ENCODE results near the gene C6orf132.

The C6orf132 gene

DNA sequence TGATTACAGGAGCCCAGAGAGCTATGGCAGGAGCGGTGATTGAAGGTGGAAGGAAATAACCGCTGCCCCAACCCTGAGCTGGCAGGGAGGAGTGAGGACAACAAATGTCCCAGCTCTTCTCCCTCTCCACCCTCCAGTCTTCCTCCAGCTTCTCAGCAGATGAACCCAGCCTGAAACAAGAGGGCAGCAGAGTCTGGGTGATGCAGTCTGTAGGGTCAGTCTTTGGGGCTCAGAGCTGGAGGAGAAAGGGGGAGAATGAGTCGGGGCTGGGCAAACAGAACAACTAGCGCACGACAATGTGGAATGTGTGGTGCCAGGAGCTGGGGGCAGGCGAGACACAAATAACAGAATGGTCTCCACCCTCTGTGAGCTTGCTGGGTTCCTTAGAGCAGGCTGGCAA, 26.2 kb upstream of the C6orf132 start:
- DNase-seq (ENCODE audit: insufficient read length, low spot score) (no peak), FAIRE-seq (no peak)
- TF ChIP-seq, protein P1, sequence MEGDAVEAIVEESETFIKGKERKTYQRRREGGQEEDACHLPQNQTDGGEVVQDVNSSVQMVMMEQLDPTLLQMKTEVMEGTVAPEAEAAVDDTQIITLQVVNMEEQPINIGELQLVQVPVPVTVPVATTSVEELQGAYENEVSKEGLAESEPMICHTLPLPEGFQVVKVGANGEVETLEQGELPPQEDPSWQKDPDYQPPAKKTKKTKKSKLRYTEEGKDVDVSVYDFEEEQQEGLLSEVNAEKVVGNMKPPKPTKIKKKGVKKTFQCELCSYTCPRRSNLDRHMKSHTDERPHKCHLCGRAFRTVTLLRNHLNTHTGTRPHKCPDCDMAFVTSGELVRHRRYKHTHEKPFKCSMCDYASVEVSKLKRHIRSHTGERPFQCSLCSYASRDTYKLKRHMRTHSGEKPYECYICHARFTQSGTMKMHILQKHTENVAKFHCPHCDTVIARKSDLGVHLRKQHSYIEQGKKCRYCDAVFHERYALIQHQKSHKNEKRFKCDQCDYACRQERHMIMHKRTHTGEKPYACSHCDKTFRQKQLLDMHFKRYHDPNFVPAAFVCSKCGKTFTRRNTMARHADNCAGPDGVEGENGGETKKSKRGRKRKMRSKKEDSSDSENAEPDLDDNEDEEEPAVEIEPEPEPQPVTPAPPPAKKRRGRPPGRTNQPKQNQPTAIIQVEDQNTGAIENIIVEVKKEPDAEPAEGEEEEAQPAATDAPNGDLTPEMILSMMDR (IDR thresholded peaks at IDR 0.05; ENCODE audit: insufficient read depth, missing control alignments) = no peak

DNA sequence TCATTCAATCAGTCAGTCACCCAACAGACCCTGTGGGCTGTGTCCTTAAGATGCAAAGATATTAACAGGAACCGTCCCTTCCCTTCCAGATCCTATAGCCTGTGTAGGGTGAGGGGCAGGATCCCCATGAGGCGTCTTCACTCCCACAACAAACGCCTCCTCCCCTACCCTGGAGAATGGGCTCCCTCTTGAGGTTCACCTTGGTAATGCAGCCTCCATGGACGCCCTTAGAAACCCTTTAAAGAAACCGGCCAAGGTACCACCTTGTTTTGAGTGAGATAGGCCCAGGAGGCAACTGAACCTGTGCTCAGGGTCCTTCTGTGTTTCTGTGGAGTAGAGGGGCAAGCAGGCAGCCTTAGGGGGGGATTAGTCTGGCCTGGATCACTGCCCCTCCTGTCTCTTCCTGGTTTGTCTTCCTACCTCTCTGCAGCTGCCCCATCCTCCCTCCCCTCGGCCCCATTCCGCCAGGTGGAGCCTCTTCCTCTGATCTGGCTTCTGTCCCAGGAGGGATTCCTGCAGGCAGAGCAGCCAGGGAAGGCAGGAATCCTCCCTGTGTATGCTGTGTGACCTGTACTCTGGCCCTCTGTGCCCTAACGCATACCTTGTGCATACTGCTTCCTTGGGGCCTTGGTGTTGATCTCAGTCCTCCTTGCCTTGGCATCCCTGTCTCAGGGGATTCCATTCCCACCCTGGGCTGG, 24.2 kb upstream of the C6orf132 start:
- no peak for FAIRE-seq
- TF ChIP-seq, protein P1 (IDR thresholded peaks at IDR 0.05; ENCODE audit: insufficient read depth, missing control alignments) = peak; percentile 89
- DNase-seq (ENCODE audit: insufficient read length, low spot score) = peak; percentile 91

GRCh38 chr6:42165016-42165415, 22.6 kb upstream of the C6orf132 start:
- no peak for FAIRE-seq
- DNase-seq (ENCODE audit: insufficient read length, low spot score) = no peak
- TF ChIP-seq, protein P1 (IDR thresholded peaks at IDR 0.05; ENCODE audit: insufficient read depth, missing control alignments) = no peak

- DNase-seq (ENCODE audit: insufficient read length, low spot score) = no peak
- TF ChIP-seq, protein P1 (IDR thresholded peaks at IDR 0.05; ENCODE audit: insufficient read depth, missing control alignments) = no peak
- no peak for FAIRE-seq
Observed at GRCh38 chr6:42163981-42164380, 21.6 kb upstream of the C6orf132 start.

DNA sequence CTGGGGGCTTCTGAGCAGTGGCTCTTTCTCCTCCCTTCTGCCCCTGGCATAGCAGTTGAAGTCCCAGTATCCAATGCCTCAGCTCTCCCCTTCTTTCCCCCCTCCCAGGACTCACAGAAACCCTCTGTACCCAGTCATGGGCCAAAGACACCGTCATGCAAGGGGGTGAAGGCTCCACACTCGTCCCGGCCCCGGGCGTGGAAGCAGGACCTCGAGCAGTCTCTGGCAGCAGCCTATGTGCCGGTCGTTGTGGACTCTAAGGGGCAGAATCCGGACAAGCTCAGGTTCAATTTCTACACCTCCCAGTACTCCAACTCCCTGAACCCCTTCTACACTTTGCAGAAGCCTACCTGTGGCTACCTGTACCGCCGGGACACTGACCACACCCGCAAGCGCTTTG, 20.4 kb upstream of the C6orf132 start:
- no peak for DNase-seq (ENCODE audit: insufficient read length, low spot score)
- FAIRE-seq = no peak
- TF ChIP-seq, protein P1 (IDR thresholded peaks at IDR 0.05; ENCODE audit: insufficient read depth, missing control alignments) = no peak

GRCh38 chr6:42162384-42162783, 20.0 kb upstream of the C6orf132 start:
- FAIRE-seq (no peak), DNase-seq (ENCODE audit: insufficient read length, low spot score) (no peak)
- TF ChIP-seq, protein P1 (IDR thresholded peaks at IDR 0.05; ENCODE audit: insufficient read depth, missing control alignments) = no peak

DNA sequence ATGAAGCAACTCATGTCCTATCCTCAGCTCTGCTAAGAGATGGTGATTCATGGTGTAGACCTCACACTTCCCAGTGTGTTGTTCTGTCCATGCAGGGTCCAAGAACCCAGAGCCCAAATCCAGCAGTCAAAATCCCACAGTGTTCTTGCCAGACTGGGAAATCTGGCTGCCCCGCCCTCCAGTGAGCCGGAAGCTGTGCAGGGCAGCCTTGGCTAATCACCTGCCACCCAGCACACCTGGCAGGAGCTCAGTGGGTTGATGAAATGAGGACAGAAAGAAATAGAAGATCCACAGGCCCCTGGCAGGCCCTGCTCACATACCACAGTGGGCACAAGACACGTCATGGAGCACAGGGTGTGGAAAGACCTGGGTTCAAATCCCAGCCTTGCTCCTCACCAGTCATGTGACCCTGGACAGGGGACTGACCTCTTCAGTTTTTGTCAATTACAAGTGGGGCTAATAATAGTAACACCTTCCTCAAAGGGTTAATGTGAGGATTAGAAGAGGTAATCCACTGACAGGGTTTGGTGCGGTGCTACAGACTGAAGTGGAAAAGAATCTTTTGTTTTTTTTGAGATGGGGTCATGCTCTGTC, 17.1 kb upstream of the C6orf132 start:
- no peak for DNase-seq (ENCODE audit: insufficient read length, low spot score)
- no peak for FAIRE-seq
- TF ChIP-seq, protein P1 (IDR thresholded peaks at IDR 0.05; ENCODE audit: insufficient read depth, missing control alignments) = no peak
